Regular cardiac myocyte (primary cell): ENCODE results near the gene RAB11A. TPM values are rescaled to one million over a fixed set of nuclear protein-coding genes. Genes with fewer than 3 reads are reported as not detected.

ENCODE experiments used
- total RNA-seq: library from RNA; depleted of rRNA; stranded (reverse); fragments of >200 nt; gene quantifications from 2 replicates; pipeline ENCODE4 v1.2.3, GENCODE V29; 2014

Gene RAB11A
- total RNA-seq, result 166 and 234 TPM in 2 replicates

DNA sequence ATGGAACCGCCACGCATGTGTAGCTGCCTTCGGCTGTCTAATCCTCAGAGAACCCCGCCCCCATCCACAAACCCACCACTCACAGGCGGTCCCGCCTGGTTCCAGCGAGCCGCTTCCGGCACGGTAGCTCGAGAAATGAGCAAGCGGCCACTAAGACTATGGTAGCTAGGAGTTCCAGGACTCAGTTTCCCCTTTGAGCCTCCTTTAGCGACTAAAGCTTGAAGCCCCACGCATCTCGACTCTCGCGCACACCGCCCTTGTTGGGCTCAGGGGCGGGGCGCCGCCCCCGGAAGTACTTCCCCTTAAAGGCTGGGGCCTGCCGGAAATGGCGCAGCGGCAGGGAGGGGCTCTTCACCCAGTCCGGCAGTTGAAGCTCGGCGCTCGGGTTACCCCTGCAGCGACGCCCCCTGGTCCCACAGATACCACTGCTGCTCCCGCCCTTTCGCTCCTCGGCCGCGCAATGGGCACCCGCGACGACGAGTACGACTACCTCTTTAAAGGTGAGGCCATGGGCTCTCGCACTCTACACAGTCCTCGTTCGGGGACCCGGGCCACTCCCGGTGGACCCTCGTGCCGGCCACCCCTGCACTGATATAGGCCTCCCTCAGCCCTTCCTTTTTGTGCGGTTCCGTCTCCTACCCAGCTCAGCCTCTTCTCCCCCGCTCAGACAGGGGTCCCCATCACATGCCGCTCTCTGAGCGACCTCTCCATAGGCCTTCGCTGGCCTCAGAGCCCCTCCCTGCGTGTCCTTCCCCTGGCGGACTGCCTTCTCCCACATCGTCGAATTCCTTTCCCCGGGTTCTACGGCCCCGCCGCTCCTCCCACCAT, at the start of gene RAB11A:
TSS of gene RAB11A (plus strand) at position 366 of the 828 bp plus-strand sequence. CDS start at position 461, 95 bp downstream.

Other genes starting within 250 kb of the RAB11A start
- gene SLC24A1, start 247.6 kb upstream of the RAB11A start, total RNA-seq, result 2.5 and 2.9 TPM in 2 replicates
- gene DENND4A, start 77.2 kb upstream of the RAB11A start, total RNA-seq, result 16.9 and 21.7 TPM in 2 replicates